NCI-H2196 treated with DMSO at 0.1 percent for 48 hours (cell line): ENCODE measurements around the gene WDR27.

Experiments
- DNase-seq: peaks from one replicate; lab custom pipeline; 2025; ENCODE audit not compliant: unreplicated experiment; lab: John Stamatoyannopoulos, UW

The WDR27 gene

GRCh38 chr6:169568314-169569087 is 133.3 kb downstream of the WDR27 start:
- no peak for DNase-seq

- DNase-seq, result no peak
Measured at GRCh38 chr6:169567819-169568218, 134.0 kb downstream of the WDR27 start.

- no peak for DNase-seq
Measured at GRCh38 chr6:169566961-169567750, 134.7 kb downstream of the WDR27 start.

GRCh38 chr6:169566319-169566718 is 135.5 kb downstream of the WDR27 start:
- no peak for DNase-seq

GRCh38 chr6:169564453-169565240 is 137.2 kb downstream of the WDR27 start:
- DNase-seq, result no peak

DNA sequence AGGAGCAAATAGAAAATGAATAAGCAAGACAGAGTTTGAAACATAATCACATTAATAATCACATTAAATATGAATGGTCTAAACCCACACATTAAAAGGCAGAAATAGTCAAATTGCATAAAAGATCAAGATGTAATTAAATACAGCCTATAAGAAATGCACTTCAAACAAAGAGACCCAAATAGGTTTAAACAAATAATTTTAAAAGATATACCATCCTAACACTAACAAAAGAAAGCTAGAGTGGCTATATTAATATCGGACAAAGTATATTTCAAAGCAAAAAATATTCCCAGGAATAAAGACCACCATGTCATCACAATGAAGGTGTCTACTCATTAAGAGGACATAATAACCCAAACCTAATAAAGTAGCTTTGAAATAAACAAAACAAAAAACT is 140.2 kb downstream of the WDR27 start:
- DNase-seq, result no peak

GRCh38 chr6:169559592-169559991 is 142.2 kb downstream of the WDR27 start:
- DNase-seq, result no peak

DNA sequence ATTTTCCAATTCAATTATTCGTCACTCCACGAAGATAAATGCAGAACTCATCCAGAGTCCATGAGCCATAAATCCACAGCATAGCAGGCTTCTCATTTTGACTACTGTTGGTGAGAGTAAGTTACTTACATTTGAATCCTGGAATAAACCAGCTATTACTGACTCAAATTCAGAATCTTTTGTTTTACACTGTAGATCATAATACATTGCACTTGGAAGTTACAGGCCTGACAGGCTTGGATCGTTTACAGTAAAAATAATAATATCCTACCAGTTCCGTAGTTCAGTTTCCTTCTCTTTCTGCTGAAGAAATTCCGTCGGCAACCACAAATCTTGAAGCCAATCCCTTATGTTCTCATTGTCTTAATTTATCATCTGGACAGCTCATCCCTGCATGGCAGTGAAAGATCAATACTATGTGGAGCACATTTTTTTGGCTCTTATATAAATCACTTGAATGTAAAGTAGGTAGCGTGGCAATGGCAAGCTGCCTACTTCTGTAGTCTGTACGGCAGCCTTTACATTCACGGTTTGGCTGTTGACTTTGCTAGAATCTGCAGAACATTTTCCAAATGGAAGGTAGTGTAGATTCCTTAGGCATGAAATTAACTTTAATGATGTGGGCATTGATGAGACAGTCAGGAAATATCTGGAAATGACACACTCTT is 142.9 kb downstream of the WDR27 start:
- no peak for DNase-seq

DNA sequence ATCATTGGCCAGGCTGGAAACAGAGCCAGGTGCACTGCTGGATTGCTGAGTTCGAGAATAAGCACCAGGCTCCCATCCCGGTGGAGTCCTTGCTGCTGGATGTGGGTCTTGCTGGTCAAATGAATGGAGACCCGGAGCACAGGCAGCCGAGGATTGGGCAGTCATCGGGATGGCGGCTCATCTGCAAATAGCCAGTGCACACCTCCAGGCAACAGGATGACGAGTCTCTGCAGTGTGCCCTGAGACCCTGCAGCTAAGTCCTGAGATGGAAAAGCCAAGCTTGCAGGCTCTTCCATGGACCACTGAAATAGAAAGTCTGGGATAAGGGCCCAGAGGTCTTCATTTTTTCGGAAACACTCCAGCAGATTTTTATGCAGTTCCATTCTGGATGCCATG is 143.5 kb downstream of the WDR27 start:
- no peak for DNase-seq

- DNase-seq, result no peak
Measured at GRCh38 chr6:169557887-169558286, 143.9 kb downstream of the WDR27 start.

DNA sequence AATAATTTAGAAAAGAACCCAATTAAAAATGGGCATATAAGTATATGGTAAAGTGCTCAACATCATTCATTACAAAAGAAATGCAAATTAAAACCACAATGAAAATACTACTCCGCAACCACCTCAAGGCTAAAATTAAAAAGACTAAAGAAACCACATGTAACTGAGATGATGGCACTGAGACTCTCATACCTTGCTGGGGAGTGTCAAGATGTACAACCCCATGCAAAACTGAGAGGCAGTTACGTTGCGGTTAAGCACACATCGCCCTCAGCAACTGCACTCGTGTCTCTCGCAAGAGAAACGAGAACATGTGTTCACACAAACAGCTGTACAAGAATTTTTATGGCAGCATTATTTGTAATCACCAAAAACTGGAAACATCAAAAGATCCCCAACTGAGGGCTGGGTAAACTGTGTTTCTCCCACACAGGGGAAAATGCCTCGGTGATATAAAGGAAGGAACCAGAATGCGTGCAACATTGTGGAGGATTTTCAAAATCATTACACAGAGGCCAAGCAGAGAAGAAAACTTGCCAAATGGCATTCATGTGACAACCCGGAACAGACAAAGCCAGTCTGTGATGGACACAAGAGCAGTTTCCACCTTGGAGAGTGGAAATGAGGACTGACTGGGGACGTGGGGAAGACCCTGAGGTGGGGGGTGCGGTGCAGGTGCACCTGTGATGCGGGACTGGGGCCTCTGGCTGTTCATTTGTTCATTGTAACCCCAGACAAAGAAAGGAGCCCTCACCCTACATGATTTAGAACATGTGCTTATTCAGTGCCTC is 144.9 kb downstream of the WDR27 start:
- no peak for DNase-seq

DNA sequence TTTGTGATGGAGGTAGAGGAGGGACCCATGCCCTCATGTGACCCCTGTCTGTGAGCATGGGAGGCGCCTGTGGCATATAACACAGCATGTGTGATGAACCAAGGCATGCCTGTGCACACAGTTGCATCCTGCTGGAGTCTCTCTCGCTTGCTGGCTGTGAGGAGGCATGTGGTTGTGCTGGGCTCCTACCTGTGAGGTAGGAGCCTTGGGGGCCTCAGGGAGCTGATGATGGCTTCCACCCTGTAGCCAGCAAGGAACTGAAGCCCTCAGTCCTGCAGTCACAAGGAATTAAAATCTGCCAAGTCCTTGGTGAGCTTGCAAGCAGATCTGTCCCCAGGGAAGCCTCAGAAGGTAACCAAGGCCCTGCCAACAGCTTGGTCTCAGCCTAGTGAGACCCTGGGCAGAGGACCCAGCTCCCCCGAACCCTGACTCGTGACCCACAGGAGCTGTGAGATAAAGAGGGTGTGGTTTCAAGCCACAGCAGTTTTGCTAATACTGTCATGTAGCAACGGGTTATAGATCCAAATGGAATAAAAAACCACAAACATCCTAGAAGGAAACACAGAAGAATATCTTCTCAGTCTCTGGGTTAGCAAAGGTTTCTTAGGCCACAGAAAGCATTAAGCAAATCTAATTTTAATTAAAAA is 145.7 kb downstream of the WDR27 start:
- no peak for DNase-seq

GRCh38 chr6:169545982-169546381 is 155.8 kb downstream of the WDR27 start:
- DNase-seq, result no peak

GRCh38 chr6:169543704-169544103 is 158.1 kb downstream of the WDR27 start:
- no peak for DNase-seq

- no peak for DNase-seq
Measured at GRCh38 chr6:169542491-169542890, 159.3 kb downstream of the WDR27 start.

- DNase-seq, result no peak
Measured at GRCh38 chr6:169539176-169539897, 162.5 kb downstream of the WDR27 start.

DNA sequence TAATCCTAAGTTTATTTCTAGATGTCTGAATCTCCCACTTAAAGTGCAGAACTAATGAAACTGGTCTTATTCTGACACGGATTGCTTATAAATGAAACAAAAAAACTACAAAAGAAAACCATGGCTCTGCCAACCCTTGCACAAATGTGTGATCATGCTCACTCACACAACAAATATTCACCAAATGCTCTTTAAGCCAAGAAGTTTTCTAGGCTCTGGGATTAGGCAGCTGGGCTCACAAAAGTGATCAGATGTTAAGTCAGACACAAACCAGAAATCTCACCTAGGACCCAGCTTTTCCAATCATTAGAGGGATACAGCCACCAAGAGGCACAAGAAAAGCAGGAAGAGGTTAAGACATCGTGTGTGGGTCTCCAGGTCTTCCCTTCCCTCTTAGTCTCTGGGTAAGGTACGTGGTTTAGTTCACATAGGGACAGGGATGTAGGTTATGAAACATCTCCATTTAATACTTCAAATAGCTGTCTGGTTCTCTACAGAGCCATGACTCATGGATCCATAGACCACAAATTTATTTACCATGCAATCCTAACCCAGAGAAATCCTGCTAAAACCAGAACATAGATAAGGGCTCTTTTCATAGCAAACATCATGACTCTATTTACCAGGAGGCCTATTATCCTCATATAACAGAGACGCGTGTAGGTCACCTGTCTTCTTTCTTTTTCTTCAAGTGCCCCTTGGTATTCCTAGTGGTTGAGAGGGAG is 165.2 kb downstream of the WDR27 start:
- DNase-seq, result no peak

DNA sequence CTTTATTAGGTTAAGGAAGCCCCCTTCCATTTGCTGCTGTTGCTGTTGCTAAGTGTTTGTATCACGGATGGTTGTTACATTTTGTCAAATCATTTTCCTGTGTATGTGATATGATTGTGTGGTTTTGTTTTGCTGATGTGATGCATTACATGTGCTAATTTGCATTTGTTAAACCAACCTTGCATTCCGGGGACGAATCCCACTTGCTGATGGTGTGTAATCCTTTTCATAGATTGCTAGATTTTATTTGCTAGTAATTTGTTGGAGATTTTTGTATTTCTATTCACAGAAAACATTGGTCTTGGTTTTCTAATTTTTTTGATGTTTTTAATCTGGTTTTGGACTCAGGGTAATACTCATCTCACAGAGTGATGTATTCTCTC is 167.8 kb downstream of the WDR27 start:
- no peak for DNase-seq
